ENCODE data around the gene IHH.

The IHH gene

GRCh38 chr2:219073413-219074129 is 12.8 kb upstream of the IHH start:
- DNase-seq: peak; percentile 41

DNA sequence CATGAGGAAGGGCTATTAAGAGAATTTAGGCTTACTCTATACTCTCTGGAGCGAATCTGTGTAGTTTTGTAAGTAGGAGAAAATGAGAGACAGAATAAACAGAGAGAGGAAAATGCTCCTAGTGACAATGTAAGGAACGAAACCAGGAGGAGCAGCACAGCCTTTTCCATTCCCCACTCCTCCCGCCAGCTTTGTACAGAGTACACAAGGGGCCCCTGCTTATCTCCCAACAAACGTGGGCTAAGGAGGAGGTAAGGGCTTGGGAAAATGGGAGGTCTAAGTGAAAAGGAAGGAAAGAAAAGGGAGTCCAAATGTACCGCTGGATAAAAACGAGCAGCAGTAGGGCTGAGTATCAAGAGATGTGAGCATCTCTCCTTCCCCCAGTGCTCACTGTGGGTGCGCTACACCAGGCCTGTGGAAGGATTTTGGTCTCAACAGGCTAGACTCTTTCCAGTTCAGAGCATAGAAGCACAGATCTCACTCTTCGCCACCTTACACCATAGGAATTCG is 12.1 kb upstream of the IHH start:
- DNase-seq: no peak

GRCh38 chr2:219071131-219071816 is 10.6 kb upstream of the IHH start:
- DNase-seq: no peak

DNA sequence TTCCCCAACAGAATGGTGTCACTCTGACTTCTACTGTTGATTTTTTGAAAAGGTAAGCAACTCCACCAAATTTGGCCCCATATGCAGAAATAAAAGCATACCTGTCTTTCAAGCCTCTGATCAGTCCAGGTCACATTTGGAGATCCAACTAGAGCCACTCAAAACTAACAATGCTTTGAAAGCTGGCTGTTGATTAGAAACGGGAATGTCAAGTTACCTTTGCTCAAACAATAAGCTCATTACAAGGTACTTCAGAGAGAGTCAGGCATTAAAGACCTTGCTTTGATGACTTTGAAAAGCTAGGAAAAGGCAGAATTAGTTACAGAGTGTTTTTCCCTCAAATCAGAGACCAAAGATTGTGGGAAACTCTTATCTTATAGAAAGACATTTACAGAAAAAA is 4.8 kb upstream of the IHH start:
- DNase-seq: no peak

- no peak for DNase-seq
These were observed 1.4 kb upstream of the IHH start for GRCh38 chr2:219062081-219062480.

DNA sequence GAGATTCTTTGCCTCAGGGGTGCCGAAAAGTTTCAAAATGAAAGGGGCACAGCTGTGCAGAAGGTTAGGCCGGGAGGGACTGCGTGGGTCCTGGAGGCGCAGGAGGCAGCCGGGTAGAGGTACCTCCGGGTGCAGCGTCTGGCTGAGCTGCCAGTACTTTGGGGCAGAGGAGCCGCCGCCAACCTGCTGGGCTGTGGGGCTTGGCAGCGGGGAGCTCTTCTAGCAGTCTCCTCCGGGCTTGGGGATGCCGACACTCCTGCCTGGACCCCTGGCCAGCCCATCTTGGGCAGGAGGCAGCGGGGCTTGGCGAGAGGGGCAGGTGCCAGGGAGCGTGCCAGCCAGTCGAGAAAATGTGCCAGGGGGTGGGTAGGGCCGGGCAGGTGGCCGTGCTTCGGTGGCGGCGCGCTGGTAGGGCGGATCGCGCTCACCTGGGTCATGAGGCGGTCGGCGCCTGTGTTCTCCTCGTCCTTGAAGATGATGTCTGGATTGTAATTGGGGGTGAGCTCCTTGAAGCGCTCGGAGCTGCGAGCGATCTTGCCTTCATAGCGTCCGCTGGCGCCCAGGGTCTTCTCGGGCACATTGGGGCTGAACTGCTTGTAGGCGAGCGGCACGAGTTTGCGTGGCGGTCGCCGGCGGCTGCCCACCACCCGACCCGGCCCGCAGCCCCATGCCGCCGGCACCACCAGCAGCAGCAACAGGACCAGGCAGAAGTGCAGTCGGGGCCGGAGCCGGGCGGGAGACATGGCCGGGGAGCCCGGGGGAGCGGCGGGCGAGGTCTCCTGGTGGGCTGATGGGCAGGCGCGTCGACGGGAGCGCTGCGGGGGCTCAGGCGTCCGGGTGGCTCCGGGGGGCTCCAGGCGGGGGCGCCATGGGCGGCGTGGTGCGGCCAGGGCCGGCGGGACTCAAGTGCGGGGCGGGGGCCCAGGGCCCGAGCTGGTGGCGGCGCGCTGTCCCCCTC is 717 bp downstream of the IHH start:
- peak; percentile 11 for DNase-seq

DNA sequence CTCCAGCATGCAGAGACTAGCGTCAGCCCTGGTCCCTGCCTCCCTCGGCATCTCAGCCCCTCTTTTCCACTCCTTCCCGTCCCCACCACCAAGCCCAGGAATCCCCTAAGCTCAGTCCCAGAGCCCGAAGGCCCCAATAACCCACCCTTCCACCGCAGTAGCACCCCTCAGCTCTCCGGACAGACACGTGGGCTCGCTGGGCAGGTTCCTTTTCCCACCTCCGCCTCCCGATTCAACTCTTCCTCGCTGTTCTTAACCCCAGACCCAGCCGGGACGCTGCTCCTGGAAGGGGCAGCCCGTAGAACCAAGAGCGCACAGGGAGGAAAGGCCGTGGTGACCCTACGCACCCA is 1.4 kb downstream of the IHH start:
- no peak for DNase-seq

- DNase-seq: no peak
These were observed 2.0 kb downstream of the IHH start for GRCh38 chr2:219058541-219059374.

- DNase-seq: peak; percentile 86
These were observed 2.8 kb downstream of the IHH start for GRCh38 chr2:219057709-219058540.

GRCh38 chr2:219056896-219057708 is 3.6 kb downstream of the IHH start:
- no peak for DNase-seq

- DNase-seq: no peak
These were observed 4.4 kb downstream of the IHH start for GRCh38 chr2:219056176-219056895.

- DNase-seq: no peak
These were observed 5.5 kb downstream of the IHH start for GRCh38 chr2:219054956-219055903.

DNA sequence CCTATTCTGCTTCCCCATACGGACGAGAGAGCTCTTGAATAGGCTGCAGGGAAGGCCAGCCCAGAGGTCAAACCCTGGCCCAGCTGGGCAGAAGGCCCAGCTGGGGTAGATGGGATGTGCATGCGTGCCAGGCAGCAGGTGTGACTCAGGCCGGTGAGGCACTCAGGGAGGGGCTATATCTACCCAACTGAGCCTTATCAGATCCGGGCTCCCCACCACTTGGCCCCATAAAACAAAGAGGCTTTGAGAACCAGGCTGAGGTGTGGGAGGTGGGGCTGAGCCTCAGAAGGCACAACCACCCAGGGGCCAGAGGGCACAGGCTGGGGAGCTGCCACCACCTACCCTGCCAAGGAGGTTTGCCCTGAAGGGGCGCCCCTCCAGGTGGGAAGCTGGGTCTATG is 11.4 kb downstream of the IHH start:
- DNase-seq: no peak

DNA sequence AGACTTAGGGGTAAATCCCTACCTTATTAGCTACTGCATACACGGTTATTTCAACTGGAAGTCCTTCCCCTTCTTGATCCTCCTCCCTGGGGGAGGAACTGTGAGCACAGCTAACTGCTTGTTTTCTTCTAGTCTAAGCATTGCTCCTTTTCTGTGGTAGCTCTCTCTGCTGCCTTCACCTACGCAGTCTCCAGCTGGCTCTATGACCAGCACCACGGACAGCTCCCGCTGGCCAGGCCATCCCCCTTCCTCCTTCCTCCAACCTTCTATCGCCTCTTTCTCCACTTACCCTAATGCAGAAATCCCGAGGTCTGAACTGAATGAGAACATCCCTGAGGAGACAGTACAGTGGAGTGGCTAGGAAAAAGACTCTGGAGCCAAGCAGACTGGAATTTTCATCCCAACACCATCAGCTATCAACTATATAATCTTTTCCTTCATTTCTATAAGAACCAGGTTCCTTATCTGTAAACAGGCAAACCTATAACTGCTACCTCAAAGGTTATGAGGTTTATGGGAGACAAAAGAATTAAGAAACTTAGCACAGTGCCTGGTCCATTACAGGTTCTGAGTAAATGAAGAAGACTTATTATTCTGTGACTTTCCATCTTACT is 14.7 kb downstream of the IHH start:
- DNase-seq: peak; percentile 32

GRCh38 chr2:219042750-219043149 is 18.0 kb downstream of the IHH start:
- no peak for DNase-seq

GRCh38 chr2:219042157-219042556 is 18.6 kb downstream of the IHH start:
- no peak for DNase-seq

DNA sequence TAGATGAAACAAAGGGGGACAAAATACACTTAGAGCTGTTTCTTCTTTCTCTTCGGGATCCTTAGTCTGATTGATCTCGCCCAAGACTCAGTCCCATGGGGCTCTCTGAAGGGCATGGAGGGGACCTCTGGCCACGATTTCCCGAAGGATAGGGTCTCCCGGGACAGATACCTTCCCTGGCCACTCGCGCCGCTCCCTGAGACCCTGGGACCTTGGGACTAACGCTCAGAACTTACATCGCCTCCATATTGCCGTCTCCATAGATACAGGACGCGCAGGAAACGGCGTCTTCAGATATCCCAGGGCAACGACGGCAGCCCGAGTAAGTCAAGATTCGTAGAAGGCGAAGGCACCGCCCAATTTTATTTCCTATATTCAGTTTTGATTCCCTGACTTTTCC is 19.5 kb downstream of the IHH start, which contains the start of gene CFAP65:
Gene CFAP65, minus strand, starts transcription at position 265 of the 400 bp plus-strand sequence. CDS start 2,468 bp downstream, outside the sequence.
- peak; percentile 34 for DNase-seq

DNA sequence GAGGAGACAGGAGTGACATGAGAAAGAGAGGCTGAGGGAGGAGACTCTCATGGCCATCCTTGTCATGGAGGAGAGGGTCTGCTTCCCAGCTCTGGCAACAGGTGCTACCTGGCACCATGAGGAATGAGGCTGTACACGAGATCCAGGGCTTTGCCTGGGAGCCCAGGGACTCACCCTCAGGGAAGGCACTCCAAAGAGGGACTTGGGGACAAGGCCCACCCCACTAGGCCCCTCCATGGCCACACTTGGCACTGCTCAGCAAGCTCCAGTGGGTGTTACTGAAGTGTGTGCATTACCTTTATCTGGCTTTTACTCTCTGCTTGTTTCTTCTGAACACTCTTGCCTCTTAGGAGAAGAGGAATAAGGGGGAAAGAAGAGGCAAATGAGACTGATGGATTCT is 22.1 kb downstream of the IHH start:
- no peak for DNase-seq
